ENCODE data around the gene ZNF682.
"Not testable (repeated sequence)": the region's sequence is repeated elsewhere in the genome, so short reads cannot be mapped to it uniquely, and the experiment has no call there.

Gene ZNF682

GRCh38 chr19:20039203-20039723 lies at the start of gene ZNF682:
TSS of gene ZNF682 (minus strand) at chr19:20039505. CDS start at chr19:20039345, 160 bp downstream.
- peak; percentile 96 for DNase-seq (ENCODE audit: low spot score)
- peak within 1 kb of the TSS; percentile 91 for H3K4me3 ChIP-seq
- peak within 1 kb of the TSS; percentile 58 to 83 for H3K27ac ChIP-seq
- TF ChIP-seq CTCF (IDR thresholded peaks at IDR 0.05), result no peak

- not testable (repeated sequence) for DNase-seq (ENCODE audit: low spot score); H3K27ac ChIP-seq; H3K4me3 ChIP-seq
Observed at GRCh38 chr19:20082876-20083275, 43.6 kb upstream of the ZNF682 start.

GRCh38 chr19:20082232-20082833 lies 43.0 kb upstream of the ZNF682 start:
- not testable (repeated sequence) for DNase-seq (ENCODE audit: low spot score); H3K27ac ChIP-seq; H3K4me3 ChIP-seq

- no peak for DNase-seq (ENCODE audit: low spot score)
- H3K27ac ChIP-seq, result no peak overlapping the region
- no peak overlapping the region for H3K4me3 ChIP-seq
- TF ChIP-seq CTCF (IDR thresholded peaks at IDR 0.05), result no peak
Observed at GRCh38 chr19:20080656-20081055, 41.4 kb upstream of the ZNF682 start.

- H3K27ac ChIP-seq, result no peak overlapping the region
- TF ChIP-seq CTCF (IDR thresholded peaks at IDR 0.05), result no peak
- H3K4me3 ChIP-seq, result peak overlapping the region; percentile 3
- no peak for DNase-seq (ENCODE audit: low spot score)
Observed at GRCh38 chr19:20079476-20079875, 40.2 kb upstream of the ZNF682 start.

- no peak for DNase-seq (ENCODE audit: low spot score)
- peak overlapping the region; percentile 77 for H3K4me3 ChIP-seq
- no peak for TF ChIP-seq CTCF (IDR thresholded peaks at IDR 0.05)
- peak overlapping the region in 1 of 2 donors; percentile 59 for H3K27ac ChIP-seq
Observed at GRCh38 chr19:20078581-20079031, 39.3 kb upstream of the ZNF682 start.

- DNase-seq (ENCODE audit: low spot score), result peak; percentile 94
- H3K27ac ChIP-seq, result peak within 1 kb of the TSS; percentile 42 to 59
- no peak for TF ChIP-seq CTCF (IDR thresholded peaks at IDR 0.05)
- H3K4me3 ChIP-seq, result peak within 1 kb of the TSS; percentile 77
Observed at GRCh38 chr19:20077791-20078463, 38.6 kb upstream of the ZNF682 start, which contains the start of gene ZNF90. TSS of gene ZNF90 (plus strand) at chr19:20078000. CDS start at chr19:20078133, 133 bp downstream.

GRCh38 chr19:20072936-20073335 lies 33.6 kb upstream of the ZNF682 start:
- TF ChIP-seq CTCF (IDR thresholded peaks at IDR 0.05), result no peak
- no peak for DNase-seq (ENCODE audit: low spot score)
- no peak overlapping the region for H3K27ac ChIP-seq

More at GRCh38 chr19:20072936-20073335, 33.6 kb upstream of the ZNF682 start:
- H3K4me3 ChIP-seq, result no peak overlapping the region

Data from coronary artery (tissue), 2 donors.